GM19351 (cell line): Measurements from ENCODE around the gene NDST3.
"Not testable (repeated sequence)": the region's sequence is repeated elsewhere in the genome, so short reads cannot be mapped to it uniquely, and the experiment has no call there.

Experiments
- ATAC-seq: cut with Tn5 transposase; IDR thresholded peaks from one replicate; pipeline ENCODE4 v1.9.1; 2021; ENCODE audit warnings: mild to moderate bottlenecking, moderate library complexity; ENCODE audit not compliant: unreplicated experiment

The NDST3 gene

GRCh38 chr4:118296729-118297128 is 262.4 kb downstream of the NDST3 start:
- no peak for ATAC-seq

DNA sequence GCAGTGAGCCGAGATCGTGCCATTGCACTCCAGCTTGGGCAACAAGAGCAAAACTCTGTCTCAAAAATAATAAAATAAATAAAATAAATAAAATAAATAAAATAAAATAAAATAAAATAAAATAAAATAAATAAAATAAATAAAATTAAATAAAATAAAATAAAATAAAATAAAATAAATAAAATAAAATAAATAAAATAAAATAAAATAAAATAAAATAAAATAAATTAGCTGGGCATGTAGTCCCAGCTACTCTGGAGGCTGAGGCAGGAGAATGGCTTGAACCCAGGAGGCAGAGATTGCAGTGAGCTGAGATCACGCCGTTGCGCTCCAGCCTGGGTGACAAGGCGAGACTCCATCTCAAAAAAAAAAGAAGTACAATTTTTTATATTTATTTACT is 265.3 kb downstream of the NDST3 start:
- not testable (repeated sequence) for ATAC-seq

GRCh38 chr4:118307643-118308042 is 273.4 kb downstream of the NDST3 start:
- ATAC-seq, result no peak
